Measurements from ENCODE around the gene ZBTB7C. TPM values are rescaled to one million over a fixed set of nuclear protein-coding genes. Genes with fewer than 3 reads are reported as not detected.

The ZBTB7C gene
- total RNA-seq, 1 experiment from 2014 or later: 0.33 TPM

DNA sequence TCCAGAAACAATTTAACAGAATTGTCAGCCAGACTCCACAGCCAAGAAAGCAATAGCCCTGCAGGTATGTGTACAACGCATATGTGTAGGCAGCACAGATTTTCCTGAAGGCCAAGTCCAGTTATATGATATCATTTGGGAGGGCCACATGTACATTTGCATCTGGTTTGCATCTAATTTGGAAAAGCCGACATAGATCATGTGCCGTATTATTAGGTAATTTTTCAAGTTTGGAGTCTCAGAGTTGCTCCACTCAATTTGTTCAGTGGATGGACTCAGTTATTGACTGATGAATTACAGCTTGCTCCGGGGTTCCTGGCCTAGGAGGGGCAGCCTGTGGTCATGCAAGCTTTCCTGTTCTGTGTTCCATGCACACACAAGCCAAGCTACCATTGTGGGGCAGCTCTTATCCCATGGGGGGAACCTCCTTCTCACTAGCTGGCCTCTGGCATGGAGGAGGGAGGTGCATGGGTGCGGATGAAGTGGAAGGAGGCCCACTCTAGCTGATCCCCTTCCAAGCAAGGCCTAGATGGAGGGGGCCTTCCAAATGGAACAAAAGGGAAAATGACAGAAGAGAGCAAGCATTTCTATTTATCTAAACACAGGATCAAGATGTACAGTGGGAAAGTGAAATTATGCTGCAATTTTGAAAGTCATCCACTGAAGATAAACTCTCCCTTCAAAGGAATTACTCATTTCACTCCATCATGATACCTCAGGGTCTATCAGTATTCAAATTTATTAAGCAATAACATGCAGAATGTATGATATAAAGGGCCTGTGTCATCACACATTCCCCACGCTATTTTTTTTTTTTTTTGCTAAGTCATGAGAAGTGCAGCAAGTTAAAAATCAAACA is 276.2 kb downstream of the ZBTB7C start:
- H3K27ac Mint-ChIP-seq: peak overlapping the region in 1 of 3 experiments; percentile 40; a peak in 1 of 7 replicates

More for the DNA sequence above, 276.2 kb downstream of the ZBTB7C start:
- Histone ChIP-seq H3K79me1 (ENCODE audit: insufficient read depth, low read depth, low read length, poor library complexity, severe bottlenecking) (no peaks in the 10 kb centered on the region), H3K27ac (ENCODE audit: insufficient read length, low read depth, low read length) (no peak overlapping the region), H4K20me1 (ENCODE audit: control insufficient read depth, insufficient read depth, insufficient read length) (no peaks in the 10 kb centered on the region), H4K5ac (ENCODE audit: insufficient read length, low read depth, low read length) (no peak overlapping the region), H3K27me3 (ENCODE audit: insufficient read depth, low read length) (peaks cover 19% of the 10 kb centered on the region; the same call in 1 of the 2 replicates), H4K8ac (replicated peaks; ENCODE audit: insufficient read length, low read depth, low read length) (no peak overlapping the region), H3K4ac (ENCODE audit: low read depth, low read length) (no peak overlapping the region), H2AK5ac (ENCODE audit: insufficient read length, low read length) (no peak overlapping the region), H3K23ac (ENCODE audit: insufficient read length, low read depth, low read length) (no peak overlapping the region), H2BK12ac (ENCODE audit: insufficient read length, low read depth, low read length) (no peak overlapping the region), H2BK15ac (ENCODE audit: low read depth, low read length) (no peak overlapping the region), H3K18ac (ENCODE audit: insufficient read length, low read depth, low read length) (no peak overlapping the region), H3K4me2 (ENCODE audit: insufficient read depth, insufficient read length, low read length) (no peak overlapping the region), H3T11ph (ENCODE audit: low read length) (no peak overlapping the region), H3K23me2 (ENCODE audit: insufficient read length, low read depth, low read length, poor library complexity, severe bottlenecking) (peaks cover 9% of the 10 kb centered on the region), H2BK5ac (ENCODE audit: insufficient read length, low read length) (no peak overlapping the region), H2BK120ac (ENCODE audit: low read depth, low read length, poor library complexity, severe bottlenecking) (no peak overlapping the region), H3K56ac (ENCODE audit: insufficient read length, low read depth, low read length) (no peak overlapping the region), H3K9ac (ENCODE audit: extremely low read depth, insufficient read length, low read length) (no peak overlapping the region), H2BK20ac (ENCODE audit: low read depth, low read length, poor library complexity, severe bottlenecking) (no peak overlapping the region), H3K79me2 (ENCODE audit: insufficient read depth, low read length) (no peaks in the 10 kb centered on the region), H3K9me3 (ENCODE audit: control insufficient read depth, low read depth, low read length) (no peaks in the 10 kb centered on the region), H3K4me1 (ENCODE audit: insufficient read depth, low read length) (peaks cover 5% of the 10 kb centered on the region; the same call in 1 of the 2 replicates), H2AFZ (ENCODE audit: low read length) (no peak overlapping the region), H3K14ac (ENCODE audit: insufficient read depth, low read length) (no peak overlapping the region), H4K91ac (ENCODE audit: insufficient read length, low read depth, low read length) (no peak overlapping the region)
- Mint-ChIP-seq H3K4me3 (no peak overlapping the region), H3K36me3 (ENCODE audit: insufficient read depth in 1 of 3, low read depth in 3 of 3) (no peaks in the 10 kb centered on the region), H3K4me1 (peaks cover 19 to 45% of the 10 kb centered on the region in 2 experiments), H3K9me3 (no peaks in the 10 kb centered on the region; a peak in 1 of 5 replicates), H3K27me3 (ENCODE audit: low read depth) (peaks cover 58% of the 10 kb centered on the region)
- TF ChIP-seq, protein P1, sequence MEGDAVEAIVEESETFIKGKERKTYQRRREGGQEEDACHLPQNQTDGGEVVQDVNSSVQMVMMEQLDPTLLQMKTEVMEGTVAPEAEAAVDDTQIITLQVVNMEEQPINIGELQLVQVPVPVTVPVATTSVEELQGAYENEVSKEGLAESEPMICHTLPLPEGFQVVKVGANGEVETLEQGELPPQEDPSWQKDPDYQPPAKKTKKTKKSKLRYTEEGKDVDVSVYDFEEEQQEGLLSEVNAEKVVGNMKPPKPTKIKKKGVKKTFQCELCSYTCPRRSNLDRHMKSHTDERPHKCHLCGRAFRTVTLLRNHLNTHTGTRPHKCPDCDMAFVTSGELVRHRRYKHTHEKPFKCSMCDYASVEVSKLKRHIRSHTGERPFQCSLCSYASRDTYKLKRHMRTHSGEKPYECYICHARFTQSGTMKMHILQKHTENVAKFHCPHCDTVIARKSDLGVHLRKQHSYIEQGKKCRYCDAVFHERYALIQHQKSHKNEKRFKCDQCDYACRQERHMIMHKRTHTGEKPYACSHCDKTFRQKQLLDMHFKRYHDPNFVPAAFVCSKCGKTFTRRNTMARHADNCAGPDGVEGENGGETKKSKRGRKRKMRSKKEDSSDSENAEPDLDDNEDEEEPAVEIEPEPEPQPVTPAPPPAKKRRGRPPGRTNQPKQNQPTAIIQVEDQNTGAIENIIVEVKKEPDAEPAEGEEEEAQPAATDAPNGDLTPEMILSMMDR (conservative IDR thresholded peaks at IDR 0.05): no peak
- no peak for DNase-seq
- no CpG with 5 or more reads among the region's 6 CpGs for WGBS (ENCODE audit: extremely low coverage, insufficient read length, low lambda C conversion rate)

Measured in H9 (cell line).